Smooth muscle cell (in vitro differentiated cells): ENCODE measurements around the gene C1QTNF9. TPM values are rescaled to one million over a fixed set of nuclear protein-coding genes. Genes with fewer than 3 reads are reported as not detected.

Experiments
- DNase-seq: peaks from one replicate; lab custom pipeline; 2025; ENCODE audit not compliant: unreplicated experiment; lab: John Stamatoyannopoulos, UW
- H2AFZ ChIP-seq: fragments of 200-600 bp; sonication (generic); 2 replicates; pipeline ENCODE4 v1.6.0; 2016; ENCODE audit warnings: antibody characterized with exemption, low read depth, mild to moderate bottlenecking
- H3F3A ChIP-seq: fragments of 200-600 bp; sonication (generic); 2 replicates; pipeline ENCODE4 v1.6.0; 2017; ENCODE audit warnings: antibody characterized with exemption, low read depth
- H3K27ac ChIP-seq: fragments of 200-600 bp; sonication (generic); 2 replicates; pipeline ENCODE4 v1.5.1; 2016; ENCODE audit warnings: low read depth, mild to moderate bottlenecking
- H3K27me3 ChIP-seq: fragments of 200-600 bp; sonication (generic); 2 replicates; pipeline ENCODE4 v1.6.1; 2016; ENCODE audit warnings: low read depth, mild to moderate bottlenecking
- H3K36me3 ChIP-seq: fragments of 200-600 bp; sonication (generic); 2 replicates; pipeline ENCODE4 v1.5.1; 2016; ENCODE audit warnings: low read depth
- H3K4me1 ChIP-seq: fragments of 200-600 bp; sonication (generic); 2 replicates; pipeline ENCODE4 v1.5.1; 2016; ENCODE audit warnings: low read depth
- H3K4me2 ChIP-seq: fragments of 200-600 bp; sonication (generic); 2 replicates; pipeline ENCODE4 v1.6.0; 2016; ENCODE audit warnings: mild to moderate bottlenecking
- H3K4me3 ChIP-seq: fragments of 200-600 bp; sonication (generic); 2 replicates; pipeline ENCODE4 v1.5.1; 2016; ENCODE audit warnings: mild to moderate bottlenecking
- H3K79me2 ChIP-seq: fragments of 200-600 bp; sonication (generic); 2 replicates; pipeline ENCODE4 v1.6.0; 2016; ENCODE audit warnings: low read depth, mild to moderate bottlenecking
- H3K9ac ChIP-seq: fragments of 200-600 bp; sonication (generic); 2 replicates; pipeline ENCODE4 v1.6.0; 2016; ENCODE audit warnings: low read depth
- H3K9me3 ChIP-seq: fragments of 200-600 bp; sonication (generic); replicated peaks from 2 replicates; pipeline ENCODE4 v1.5.1; 2016; ENCODE audit warnings: low read depth
- H4K20me1 ChIP-seq: fragments of 200-600 bp; sonication (generic); 2 replicates; pipeline ENCODE4 v1.6.0; 2016; ENCODE audit warnings: low read depth
- WGBS: methylation state at CpG from one replicate; pipeline ENCODE4 v1.1.7; 2016; ENCODE audit warnings: low lambda C conversion rate; 5-methylcytosine and 5-hydroxymethylcytosine counted together
- polyA plus RNA-seq: library from polyadenylated mRNA; unstranded; fragments of >200 nt; fragmentation: Nextera tagmentation; extraction: Ambion mirVana; gene quantifications from 2 replicates; pipeline ENCODE4 v1.2.1, GENCODE V29; 2016
- total RNA-seq: library from RNA; depleted of rRNA; stranded (reverse); fragments of >200 nt; gene quantifications from 2 replicates; pipeline ENCODE4 v1.2.3, GENCODE V29; 2014
- TF ChIP-seq, protein P1 (sequence below): fragments of 200-600 bp; sonication (generic); IDR thresholded peaks from 2 replicates; pipeline ENCODE4 v1.5.1; 2017; ENCODE audit warnings: borderline replicate concordance, mild to moderate bottlenecking, antibody characterized with exemption; ENCODE audit not compliant: insufficient read depth, poor library complexity, severe bottlenecking

C1QTNF9 gene
- total and polyA plus RNA-seq, 2 experiments from 2014 or later: not detected

DNA sequence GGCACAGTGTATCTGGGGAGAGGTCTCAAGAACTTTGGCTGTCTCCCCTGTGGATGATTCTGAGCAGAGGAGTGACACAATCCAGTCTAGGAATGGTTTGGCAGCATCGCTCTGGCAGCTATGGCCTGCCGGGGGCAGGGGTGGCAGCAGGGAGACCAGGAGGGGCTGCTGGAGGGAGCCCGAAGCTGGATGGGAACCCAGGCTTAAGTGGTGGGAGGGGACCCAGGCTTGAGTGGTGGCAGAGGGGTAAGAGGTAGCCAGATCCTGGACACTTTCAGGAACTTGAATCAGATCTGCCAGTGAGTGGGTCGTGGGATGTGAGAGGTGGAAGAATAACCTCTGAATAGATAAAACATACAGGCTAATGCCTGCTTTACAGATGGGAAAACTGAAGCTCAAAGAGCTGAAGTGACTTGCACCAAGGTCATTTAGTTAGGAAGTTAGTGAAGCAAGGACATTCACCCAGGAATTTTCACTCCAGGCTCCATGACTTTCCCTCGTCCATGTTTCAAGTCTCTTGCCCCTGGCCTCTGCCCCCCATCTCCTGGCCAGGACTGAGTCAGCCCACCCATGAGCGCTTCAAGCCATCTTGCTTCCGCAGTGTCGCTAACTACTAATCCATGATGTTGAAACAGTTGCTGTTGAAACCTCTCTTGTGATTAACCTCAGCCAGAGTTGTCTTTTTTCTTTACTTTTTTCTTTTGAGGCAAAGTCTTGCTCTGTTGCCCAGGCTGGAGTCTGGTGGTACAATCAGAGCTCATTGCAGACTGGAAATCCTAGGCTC lies 29.9 kb upstream of the C1QTNF9 start:
- H3K36me3 ChIP-seq: no peaks in the 10 kb centered on the region
- no peak for DNase-seq
- no peaks in the 10 kb centered on the region for H3K9me3 ChIP-seq
- WGBS: 58% methylated on average over 8 of the region's 8 CpGs
- no peaks in the 10 kb centered on the region for H3K27me3 ChIP-seq
- peak overlapping the region; percentile 84 for H3K27ac ChIP-seq
- peaks cover 11% of the 10 kb centered on the region for H3K4me1 ChIP-seq
- H3K9ac ChIP-seq: peak overlapping the region; percentile 48
- no peak overlapping the region for H3K4me3 ChIP-seq
- peaks cover 8% of the 10 kb centered on the region for H3F3A ChIP-seq
- H3K79me2 ChIP-seq: peaks cover 12% of the 10 kb centered on the region
- TF ChIP-seq, protein P1, sequence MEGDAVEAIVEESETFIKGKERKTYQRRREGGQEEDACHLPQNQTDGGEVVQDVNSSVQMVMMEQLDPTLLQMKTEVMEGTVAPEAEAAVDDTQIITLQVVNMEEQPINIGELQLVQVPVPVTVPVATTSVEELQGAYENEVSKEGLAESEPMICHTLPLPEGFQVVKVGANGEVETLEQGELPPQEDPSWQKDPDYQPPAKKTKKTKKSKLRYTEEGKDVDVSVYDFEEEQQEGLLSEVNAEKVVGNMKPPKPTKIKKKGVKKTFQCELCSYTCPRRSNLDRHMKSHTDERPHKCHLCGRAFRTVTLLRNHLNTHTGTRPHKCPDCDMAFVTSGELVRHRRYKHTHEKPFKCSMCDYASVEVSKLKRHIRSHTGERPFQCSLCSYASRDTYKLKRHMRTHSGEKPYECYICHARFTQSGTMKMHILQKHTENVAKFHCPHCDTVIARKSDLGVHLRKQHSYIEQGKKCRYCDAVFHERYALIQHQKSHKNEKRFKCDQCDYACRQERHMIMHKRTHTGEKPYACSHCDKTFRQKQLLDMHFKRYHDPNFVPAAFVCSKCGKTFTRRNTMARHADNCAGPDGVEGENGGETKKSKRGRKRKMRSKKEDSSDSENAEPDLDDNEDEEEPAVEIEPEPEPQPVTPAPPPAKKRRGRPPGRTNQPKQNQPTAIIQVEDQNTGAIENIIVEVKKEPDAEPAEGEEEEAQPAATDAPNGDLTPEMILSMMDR: no peak
- no peak overlapping the region for H2AFZ ChIP-seq
- H3K4me2 ChIP-seq: peak overlapping the region; percentile 37
- no peaks in the 10 kb centered on the region for H4K20me1 ChIP-seq

DNA sequence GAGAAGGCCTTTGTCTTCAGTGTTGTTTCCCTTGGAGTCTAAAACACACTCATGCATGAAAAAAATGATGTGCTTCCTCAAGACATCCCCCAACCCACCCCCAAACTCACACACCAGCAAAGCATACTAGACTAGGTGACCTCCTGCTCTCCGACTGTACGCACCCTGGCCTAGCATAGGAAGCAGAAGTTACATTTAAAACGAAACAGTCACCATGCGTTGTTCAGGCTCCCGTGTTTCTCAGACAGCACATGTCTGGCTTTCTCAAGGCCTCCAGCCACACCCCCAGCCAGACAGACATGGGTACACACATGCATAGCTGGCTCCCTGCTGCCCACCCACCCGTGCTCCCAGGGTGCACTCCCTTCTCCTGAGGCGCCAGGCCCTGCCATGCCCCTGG lies 28.7 kb upstream of the C1QTNF9 start:
- TF ChIP-seq, protein P1: no peak
- no peak for DNase-seq
- H3K4me1 ChIP-seq: peaks cover 6% of the 10 kb centered on the region
- no peaks in the 10 kb centered on the region for H3K36me3 ChIP-seq
- no peaks in the 10 kb centered on the region for H3K9me3 ChIP-seq
- peaks cover 3% of the 10 kb centered on the region for H3F3A ChIP-seq
- H3K79me2 ChIP-seq: peaks cover 12% of the 10 kb centered on the region
- peak overlapping the region; percentile 84 for H3K27ac ChIP-seq
- H4K20me1 ChIP-seq: no peaks in the 10 kb centered on the region
- WGBS: 52% methylated on average over 7 of the region's 7 CpGs
- H3K27me3 ChIP-seq: no peaks in the 10 kb centered on the region
- H3K4me3 ChIP-seq: no peak overlapping the region
- peak overlapping the region; percentile 48 for H3K9ac ChIP-seq
- H3K4me2 ChIP-seq: peak overlapping the region; percentile 37
- H2AFZ ChIP-seq: no peak overlapping the region

DNA sequence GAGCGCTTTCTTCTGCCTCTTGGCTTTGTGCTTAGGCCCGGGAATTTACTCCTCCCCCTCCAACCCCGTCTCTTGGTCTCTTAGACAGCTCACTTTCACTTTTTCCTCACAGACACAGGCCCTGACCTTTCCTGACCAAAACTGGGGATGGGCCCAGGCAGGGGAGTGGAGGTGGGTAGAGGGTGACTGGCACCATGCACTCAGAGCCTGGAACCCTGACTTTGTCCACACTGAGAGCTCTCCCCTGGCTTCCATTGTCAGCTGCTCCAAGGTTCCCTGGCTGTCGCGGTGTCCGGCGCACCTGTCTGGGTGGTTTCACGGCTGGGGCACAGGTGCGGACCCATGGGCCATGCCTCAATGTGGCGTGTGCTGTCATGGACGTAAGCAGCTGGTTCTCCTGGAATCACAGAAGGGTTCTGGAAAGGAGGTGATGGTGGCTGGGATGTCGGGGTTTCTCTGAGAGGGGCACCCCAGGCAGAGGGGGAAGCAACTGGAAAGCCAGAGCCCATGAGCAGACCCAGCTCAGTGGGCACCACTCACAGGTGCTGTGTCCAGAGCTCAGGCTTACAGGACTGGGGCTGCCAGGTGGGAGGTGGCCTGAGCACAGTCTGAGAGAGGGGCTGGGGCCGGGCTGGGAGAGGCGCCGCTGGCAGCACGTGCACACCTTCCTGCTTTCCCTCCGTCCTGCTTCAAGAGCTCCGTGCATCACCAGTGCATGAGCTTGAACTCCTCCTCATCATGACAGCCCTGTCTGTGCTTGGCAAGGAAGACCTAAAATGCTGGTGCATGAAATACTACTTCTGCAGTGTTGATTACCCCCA lies 28.0 kb upstream of the C1QTNF9 start:
- Histone ChIP-seq H3K9ac (no peak overlapping the region), H3K4me2 (peak overlapping the region; percentile 37), H3K4me3 (no peak overlapping the region), H3K9me3 (no peaks in the 10 kb centered on the region), H3K27ac (peak overlapping the region; percentile 84), H2AFZ (no peak overlapping the region), H3K79me2 (peaks cover 6% of the 10 kb centered on the region), H3K27me3 (no peaks in the 10 kb centered on the region), H4K20me1 (no peaks in the 10 kb centered on the region), H3K36me3 (no peaks in the 10 kb centered on the region), H3K4me1 (peaks cover 6% of the 10 kb centered on the region), H3F3A (peaks cover 3% of the 10 kb centered on the region)
- no peak for DNase-seq
- WGBS: 90% methylated on average over 18 of the region's 18 CpGs
- TF ChIP-seq, protein P1: no peak
